ENCODE data around the gene KLHDC10.
"Not testable (repeated sequence)": the region's sequence is repeated elsewhere in the genome, so short reads cannot be mapped to it uniquely, and the experiment has no call there.

- not testable (repeated sequence) for TF ChIP-seq EZH2 (IDR thresholded peaks at IDR 0.05; ENCODE audit: insufficient read depth, poor library complexity, severe bottlenecking); EZH2phosphoT487 (IDR thresholded peaks at IDR 0.05; ENCODE audit: insufficient read depth, low read depth)
These were observed 56.5 kb downstream of the KLHDC10 start for GRCh38 chr7:130126840-130127239.
